Natural killer cell (primary cell): ENCODE measurements around the gene RNASE1. TPM values are rescaled to one million over a fixed set of nuclear protein-coding genes. Genes with fewer than 3 reads are reported as not detected.
"Not testable (repeated sequence)": the region's sequence is repeated elsewhere in the genome, so short reads cannot be mapped to it uniquely, and the experiment has no call there.

ENCODE experiments used
- ATAC-seq, 3 donors: fragments of 150-1000 bp in 2 of 3; fragments of 200-7000 bp in 1 of 3; cut with Tn5 transposase; 1 replicate in 1 of 3; 2 replicates in 2 of 3; pipeline ENCODE4 v1.10.0; 2021; ENCODE audit warnings: mild to moderate bottlenecking in 2 of 3, moderate library complexity in 2 of 3
- DNase-seq, 2 donors: peaks; one replicate each; pipeline versions ENCODE4 v3.0.0 to v3.0.0-alpha.2; 2013 to 2021; ENCODE audit warnings: mixed read lengths in 1 of 2
- H3K27ac ChIP-seq: one replicate; pipeline ENCODE4 v1.5.1; 2013; ENCODE audit warnings: mild to moderate bottlenecking, low read length
- H3K27me3 ChIP-seq: one replicate; pipeline ENCODE4 v1.6.1; 2013; ENCODE audit warnings: low read length; ENCODE audit not compliant: control insufficient read depth, insufficient read depth
- H3K36me3 ChIP-seq: one replicate; pipeline ENCODE4 v1.6.1; 2013; ENCODE audit warnings: low read length; ENCODE audit not compliant: control insufficient read depth, insufficient read depth
- H3K4me1 ChIP-seq: one replicate; pipeline ENCODE4 v1.6.1; 2013; ENCODE audit warnings: low read length; ENCODE audit not compliant: control insufficient read depth, insufficient read depth
- H3K4me3 ChIP-seq: one replicate; pipeline ENCODE4 v1.5.1; 2013; ENCODE audit warnings: low read length
- H3K9me3 ChIP-seq: one replicate; pipeline ENCODE4 v1.6.1; 2013; ENCODE audit warnings: low read length; ENCODE audit not compliant: control insufficient read depth, insufficient read depth
- H3K27ac Mint-ChIP-seq, 2 donors: one replicate each; pipeline ENCODE4 v1.8.0; 2022; ENCODE audit warnings: mild to moderate bottlenecking in 2 of 2, mixed read lengths in 2 of 2, moderate library complexity in 1 of 2
- H3K27me3 Mint-ChIP-seq, 2 donors: one replicate each; pipeline ENCODE4 v1.8.0; 2022; ENCODE audit warnings: low read depth in 2 of 2, mixed read lengths in 2 of 2
- H3K36me3 Mint-ChIP-seq: one replicate; pipeline ENCODE4 v1.8.0; 2022; ENCODE audit warnings: mixed read lengths
- H3K4me1 Mint-ChIP-seq, 2 donors: one replicate each; pipeline ENCODE4 v1.8.0; 2022; ENCODE audit warnings: mixed read lengths in 2 of 2
- H3K4me3 Mint-ChIP-seq: one replicate; pipeline ENCODE4 v1.8.0; 2022; ENCODE audit warnings: mild to moderate bottlenecking, moderate library complexity, mixed read lengths
- H3K9me3 Mint-ChIP-seq, 2 donors: one replicate each; pipeline ENCODE4 v1.8.0; 2022; ENCODE audit warnings: mixed read lengths in 2 of 2
- WGBS: methylation state at CpG from one replicate; pipeline ENCODE4 v1.1.7; 2013; ENCODE audit warnings: missing lambda C conversion rate; ENCODE audit not compliant: insufficient coverage; 5-methylcytosine and 5-hydroxymethylcytosine counted together
- intact Hi-C: fragments of 100-400 bp; cut with micrococcal nuclease; formaldehyde crosslinking; loops from one replicate; pipeline ENCODE4 v1.14.2; 2022
- total RNA-seq, 4 donors: library from RNA; stranded (reverse); fragments of 120-200 nt in 1 of 4; gene quantifications; one replicate each; pipeline versions ENCODE4 v1.2.3 to v1.2.4, GENCODE V29; 2013 to 2022
- TF ChIP-seq, protein P1 (sequence below): fragments of 200-600 bp; IDR thresholded peaks from one replicate; pipeline ENCODE4 v1.8.0; 2022; ENCODE audit warnings: antibody characterized with exemption

The RNASE1 gene
- total RNA-seq, 3 donors from 2014 or later (not counting 1 experiment from before 2014, with no cell fraction given), result not detected

DNA sequence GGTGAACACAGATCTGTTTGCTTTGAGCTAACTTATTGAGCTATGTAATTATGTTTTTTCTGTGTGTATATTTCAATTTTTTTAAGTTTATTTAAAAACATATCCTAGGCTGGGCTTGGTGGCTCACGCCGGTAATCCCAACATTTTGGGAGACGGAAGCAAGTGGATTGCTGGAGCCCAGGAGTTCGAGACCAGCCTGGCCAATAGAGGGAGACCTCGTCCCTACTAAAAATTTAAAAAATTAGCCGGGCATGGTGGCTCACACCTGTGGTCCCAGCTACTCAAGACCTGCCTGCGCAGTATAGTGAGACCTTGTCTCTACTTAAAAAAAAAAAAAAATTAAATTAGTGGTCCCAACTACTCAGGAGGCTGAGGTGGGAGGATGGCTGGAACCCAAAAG lies 16.2 kb upstream of the RNASE1 start:
- intact Hi-C loops, result no loop called here
- Mint-ChIP-seq H3K4me3 (no peak overlapping the region), H3K27ac (no peak overlapping the region), H3K4me1 (no peaks in the 10 kb centered on the region), H3K9me3 (no peaks in the 10 kb centered on the region), H3K27me3 (peaks cover 0 to 3% of the 10 kb centered on the region in 2 donors), H3K36me3 (no peaks in the 10 kb centered on the region)
- 91% methylated on average over 7 of the region's 7 CpGs for WGBS
- no peaks in the 10 kb centered on the region for H3K27me3 ChIP-seq
- DNase-seq (no peak), ATAC-seq (no peak)
- H3K4me3 ChIP-seq, result no peak overlapping the region
- H3K36me3 ChIP-seq, result no peaks in the 10 kb centered on the region
- TF ChIP-seq, protein P1, sequence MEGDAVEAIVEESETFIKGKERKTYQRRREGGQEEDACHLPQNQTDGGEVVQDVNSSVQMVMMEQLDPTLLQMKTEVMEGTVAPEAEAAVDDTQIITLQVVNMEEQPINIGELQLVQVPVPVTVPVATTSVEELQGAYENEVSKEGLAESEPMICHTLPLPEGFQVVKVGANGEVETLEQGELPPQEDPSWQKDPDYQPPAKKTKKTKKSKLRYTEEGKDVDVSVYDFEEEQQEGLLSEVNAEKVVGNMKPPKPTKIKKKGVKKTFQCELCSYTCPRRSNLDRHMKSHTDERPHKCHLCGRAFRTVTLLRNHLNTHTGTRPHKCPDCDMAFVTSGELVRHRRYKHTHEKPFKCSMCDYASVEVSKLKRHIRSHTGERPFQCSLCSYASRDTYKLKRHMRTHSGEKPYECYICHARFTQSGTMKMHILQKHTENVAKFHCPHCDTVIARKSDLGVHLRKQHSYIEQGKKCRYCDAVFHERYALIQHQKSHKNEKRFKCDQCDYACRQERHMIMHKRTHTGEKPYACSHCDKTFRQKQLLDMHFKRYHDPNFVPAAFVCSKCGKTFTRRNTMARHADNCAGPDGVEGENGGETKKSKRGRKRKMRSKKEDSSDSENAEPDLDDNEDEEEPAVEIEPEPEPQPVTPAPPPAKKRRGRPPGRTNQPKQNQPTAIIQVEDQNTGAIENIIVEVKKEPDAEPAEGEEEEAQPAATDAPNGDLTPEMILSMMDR, result no peak
- no peaks in the 10 kb centered on the region for H3K4me1 ChIP-seq
- no peaks in the 10 kb centered on the region for H3K9me3 ChIP-seq
- no peak overlapping the region for H3K27ac ChIP-seq

DNA sequence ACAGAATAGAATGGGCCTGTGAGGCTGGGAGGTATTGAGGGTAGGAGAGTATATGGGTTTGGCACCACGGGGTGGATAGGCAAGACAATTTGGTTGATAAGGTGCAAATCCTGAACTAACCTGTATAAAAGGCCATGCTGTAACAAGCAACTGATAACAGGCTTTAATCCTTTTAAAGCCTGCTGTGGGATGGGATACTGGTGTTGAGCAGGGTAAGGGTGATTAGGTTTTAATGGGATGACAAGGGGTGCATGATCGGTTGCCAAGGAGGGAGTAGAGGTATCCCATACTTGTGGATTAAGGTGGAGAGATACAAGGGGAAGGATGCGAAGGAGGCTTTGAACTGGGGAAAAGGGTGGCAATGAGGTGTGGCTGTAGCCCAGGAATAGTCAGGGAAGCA lies 13.3 kb upstream of the RNASE1 start:
- H3K27ac Mint-ChIP-seq, H3K9me3 Mint-ChIP-seq, H3K27ac ChIP-seq, H3K4me1 ChIP-seq, H3K4me1 Mint-ChIP-seq, H3K36me3 Mint-ChIP-seq, DNase-seq, H3K27me3 ChIP-seq, H3K4me3 Mint-ChIP-seq, H3K27me3 Mint-ChIP-seq, ATAC-seq, H3K36me3 ChIP-seq, H3K4me3 ChIP-seq, H3K9me3 ChIP-seq, intact Hi-C loops: not testable (repeated sequence)
- whole genome bisulfite sequencing, result 89% methylated on average over 3 of the region's 3 CpGs

DNA sequence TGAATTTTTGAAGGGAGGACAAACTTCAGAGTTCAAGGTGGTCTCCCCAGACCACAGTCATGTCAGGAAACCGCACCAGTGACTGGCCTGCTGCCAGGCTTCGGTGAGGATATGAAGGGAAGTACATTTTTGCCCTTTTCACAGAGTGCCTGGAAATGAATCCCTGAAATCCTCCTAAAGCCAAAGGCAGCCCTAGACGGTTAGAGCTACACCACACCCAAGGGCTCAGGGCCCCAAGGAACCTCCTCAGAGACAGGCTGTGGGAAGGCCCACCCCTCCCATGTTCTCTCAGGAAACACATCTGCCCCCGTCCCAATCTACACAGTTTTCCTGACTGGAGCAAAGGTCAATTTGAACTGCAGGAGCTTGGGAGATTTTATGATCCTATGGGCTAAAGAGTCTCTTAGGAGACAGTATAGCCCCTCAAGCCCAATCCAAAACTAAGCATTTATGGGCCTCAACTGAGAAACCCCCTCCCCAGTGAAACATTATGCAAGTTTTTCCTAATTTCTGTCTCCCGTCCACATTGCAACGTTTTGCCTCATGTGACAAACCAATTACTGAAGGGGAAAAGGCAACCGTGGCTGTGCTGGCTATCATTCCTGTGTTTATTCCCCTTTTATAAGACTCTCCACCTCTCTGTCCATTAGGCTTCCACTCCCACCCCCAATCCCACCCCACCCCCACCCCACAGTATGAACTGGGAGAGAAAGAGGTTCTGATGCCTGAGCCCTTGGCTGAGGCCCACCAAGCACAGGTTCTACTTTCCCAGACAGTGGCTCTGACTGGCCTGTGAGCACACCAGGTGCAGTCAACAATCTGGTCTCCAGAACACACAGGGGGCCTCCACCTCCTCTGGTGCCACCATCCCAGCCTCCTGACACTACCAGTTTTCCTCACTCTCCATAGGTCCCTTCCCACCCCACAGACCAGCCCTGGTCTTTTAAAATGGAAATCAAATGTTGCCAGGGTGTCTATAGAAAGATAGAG lies 9.6 kb upstream of the RNASE1 start:
- ATAC-seq (no peak), DNase-seq (no peak)
- no peaks in the 10 kb centered on the region for H3K9me3 ChIP-seq
- no peaks in the 10 kb centered on the region for H3K27me3 ChIP-seq
- Mint-ChIP-seq H3K27me3 (peaks cover 0 to 3% of the 10 kb centered on the region in 2 donors), H3K4me3 (no peak overlapping the region), H3K4me1 (no peaks in the 10 kb centered on the region), H3K36me3 (no peaks in the 10 kb centered on the region), H3K9me3 (no peaks in the 10 kb centered on the region), H3K27ac (no peak overlapping the region)
- no peak overlapping the region for H3K27ac ChIP-seq
- WGBS, result 31% methylated on average over 7 of the region's 7 CpGs
- intact Hi-C loops, result no loop called here
- no peak overlapping the region for H3K4me3 ChIP-seq
- H3K36me3 ChIP-seq, result no peaks in the 10 kb centered on the region
- TF ChIP-seq, protein P1, result no peak
- peaks cover 5% of the 10 kb centered on the region for H3K4me1 ChIP-seq

DNA sequence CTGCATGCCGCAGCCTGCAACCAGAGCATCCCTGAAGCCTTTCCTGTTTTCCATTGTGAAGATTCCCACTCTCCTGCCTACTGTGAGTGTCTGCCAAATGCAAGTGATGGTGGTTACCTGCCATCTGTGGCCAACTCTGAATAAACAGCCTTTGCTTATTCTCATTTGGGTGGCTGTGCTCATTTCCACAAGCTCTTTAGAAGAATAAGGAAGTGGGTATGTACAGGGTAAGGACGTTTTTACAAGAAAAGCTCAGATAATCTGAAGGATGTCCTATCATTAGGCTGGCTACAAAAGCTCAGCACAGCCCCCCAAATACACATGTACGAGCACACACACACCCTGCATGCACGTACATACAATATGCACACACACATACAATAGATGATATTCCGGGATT lies 7.3 kb upstream of the RNASE1 start:
- TF ChIP-seq, protein P1, result no peak
- WGBS, result 81% methylated on average over 4 of the region's 5 CpGs
- H3K4me3 Mint-ChIP-seq, result no peak overlapping the region
- Histone ChIP-seq H3K36me3 (no peaks in the 10 kb centered on the region), H3K4me3 (no peak overlapping the region), H3K27ac (no peak overlapping the region), H3K9me3 (no peaks in the 10 kb centered on the region), H3K4me1 (peaks cover 5% of the 10 kb centered on the region), H3K27me3 (no peaks in the 10 kb centered on the region)
- no peaks in the 10 kb centered on the region for H3K9me3 Mint-ChIP-seq
- DNase-seq (no peak), ATAC-seq (no peak)
- H3K27ac Mint-ChIP-seq, result no peak overlapping the region
- H3K36me3 Mint-ChIP-seq, result no peaks in the 10 kb centered on the region
- intact Hi-C loops, result no loop called here
- H3K27me3 Mint-ChIP-seq, result peaks cover 0 to 2% of the 10 kb centered on the region in 2 donors
- no peaks in the 10 kb centered on the region for H3K4me1 Mint-ChIP-seq
